HG03097 (cell line): Measurements from ENCODE around the gene RASD2.

Experiments
- ATAC-seq: cut with Tn5 transposase; IDR thresholded peaks from one replicate; pipeline ENCODE4 v1.9.1; 2021; ENCODE audit not compliant: unreplicated experiment, low FRiP score

The RASD2 gene

GRCh38 chr22:35539487-35539886 is 1.1 kb upstream of the RASD2 start:
- ATAC-seq = no peak

GRCh38 chr22:35539910-35540594 is 579 bp upstream of the RASD2 start:
- no peak for ATAC-seq

- no peak for ATAC-seq
Measured at GRCh38 chr22:35541254-35541748, 670 bp downstream of the RASD2 start.

- ATAC-seq = no peak
Measured at GRCh38 chr22:35542157-35542938, 1.7 kb downstream of the RASD2 start.

GRCh38 chr22:35542939-35543516 is 2.4 kb downstream of the RASD2 start:
- ATAC-seq = no peak

- ATAC-seq = no peak
Measured at GRCh38 chr22:35543702-35544101, 3.1 kb downstream of the RASD2 start.

GRCh38 chr22:35544189-35544588 is 3.6 kb downstream of the RASD2 start:
- ATAC-seq = no peak

GRCh38 chr22:35544827-35545226 is 4.2 kb downstream of the RASD2 start:
- no peak for ATAC-seq

- no peak for ATAC-seq
Measured at GRCh38 chr22:35546886-35547285, 6.3 kb downstream of the RASD2 start.

GRCh38 chr22:35547987-35548721 is 7.5 kb downstream of the RASD2 start:
- no peak for ATAC-seq

GRCh38 chr22:35548722-35549112 is 8.1 kb downstream of the RASD2 start:
- no peak for ATAC-seq

- no peak for ATAC-seq
Measured at GRCh38 chr22:35549328-35549727, 8.7 kb downstream of the RASD2 start.

- no peak for ATAC-seq
Measured at GRCh38 chr22:35551549-35552177, 11.0 kb downstream of the RASD2 start.

GRCh38 chr22:35552196-35552842 is 11.7 kb downstream of the RASD2 start:
- ATAC-seq = no peak

- no peak for ATAC-seq
Measured at GRCh38 chr22:35552846-35553245, 12.2 kb downstream of the RASD2 start.

- no peak for ATAC-seq
Measured at GRCh38 chr22:35553341-35553740, 12.7 kb downstream of the RASD2 start.

GRCh38 chr22:35554297-35554845 is 13.7 kb downstream of the RASD2 start:
- no peak for ATAC-seq

- no peak for ATAC-seq
Measured at GRCh38 chr22:35555483-35555890, 14.9 kb downstream of the RASD2 start.

- ATAC-seq = no peak
Measured at GRCh38 chr22:35555946-35556547, 15.4 kb downstream of the RASD2 start.
